Measurements from ENCODE around the gene P2RY12. TPM values are rescaled to one million over a fixed set of nuclear protein-coding genes. Genes with fewer than 3 reads are reported as not detected.

Gene P2RY12
- total and polyA plus RNA-seq, 10 of the 15 experiments (the other 5 are each of a cell fraction or from before 2014, with no cell fraction given) = 0.27 to 1.0 (median 0.66) TPM; not detected in 2

- peak; percentile 94 for FAIRE-seq
- ChIA-PET RAD21 (ENCODE audit: unreplicated experiment) (interaction anchor here (1.8 kb wide), 1 partner anchor 62 kb away, joined by 5 read pairs; no protein-coding TSS in a partner anchor), POLR2A (no interaction called here), CTCF (interaction anchor here (0.7 to 3.0 kb wide), 8 partner anchors 9 to 541 kb away, joined by 3 to 39 read pairs (median 5); no protein-coding TSS in a partner anchor), SMC1A (ENCODE audit: uncharacterized antibody, unreplicated experiment) (interaction anchor here (2.1 kb wide), 1 partner anchor 14 kb away, joined by 7 read pairs; no protein-coding TSS in a partner anchor)
- no peak overlapping the region; the same call in 1 of the 2 replicates for H3K27ac ChIP-seq (ENCODE audit: control insufficient read depth, insufficient read depth)
- H3K4me1 ChIP-seq (ENCODE audit: control insufficient read depth, insufficient read depth, low read length) = peaks cover 14% of the 10 kb centered on the region; the same call in 1 of the 2 replicates
- peak overlapping the region; percentile 25; the same call in 1 of the 2 replicates for H3K9ac ChIP-seq (ENCODE audit: control insufficient read depth, insufficient read depth, low read length)
- peak overlapping the region; percentile 65 for H2AFZ ChIP-seq (ENCODE audit: control insufficient read depth, low read depth, low read length)
- H3K4me3 ChIP-seq = peak overlapping the region; percentile 60
- whole genome bisulfite sequencing (ENCODE audit: insufficient coverage, insufficient replicate concordance, low lambda C conversion rate, missing lambda C conversion rate) = 1% methylated on average over 8 of the region's 8 CpGs
- H3K9me3 ChIP-seq (replicated peaks; ENCODE audit: control insufficient read depth, insufficient read depth, low read length) = no peaks in the 10 kb centered on the region
- peak; percentile 68 for ATAC-seq
- H3K27me3 ChIP-seq (replicated peaks in 1 of 2; ENCODE audit: control insufficient read depth in 2 of 2, insufficient read depth in 2 of 2, low read length in 1 of 2) = no peaks in the 10 kb centered on the region
- intact Hi-C loops (cut with micrococcal nuclease; ENCODE audit: unreplicated experiment) = loop anchor here (2.0 kb wide), 1 partner anchor 49 kb away; no protein-coding TSS in a partner anchor
- BruUV-seq (replicated peaks) = no TSS peak
- in situ Hi-C loops (cut with MboI) = no loop called here
- DNase-seq (ENCODE audit: low read depth, low spot score) = no peak
- H3K79me2 ChIP-seq (ENCODE audit: control insufficient read depth, insufficient read depth, low read length) = no peaks in the 10 kb centered on the region
- peak overlapping the region; percentile 83 for H3K4me2 ChIP-seq (ENCODE audit: control insufficient read depth, insufficient read depth)
- no peaks in the 10 kb centered on the region for H3K36me3 ChIP-seq (ENCODE audit: control insufficient read depth in 2 of 2, insufficient read depth in 2 of 2, low read length in 1 of 2)
- H4K20me1 ChIP-seq (ENCODE audit: control insufficient read depth, insufficient read depth) = no peaks in the 10 kb centered on the region
- TF ChIP-seq SMC3 (IDR thresholded peaks at IDR 0.05; ENCODE audit: borderline replicate concordance, low read length) (no peak), RCOR1 (conservative IDR thresholded peaks at IDR 0.05; ENCODE audit: low read depth, low read length) (no peak), ETV6 (conservative IDR thresholded peaks at IDR 0.05 in 1 of 2, IDR thresholded peaks at IDR 0.05 in 1 of 2; ENCODE audit: borderline replicate concordance in 1 of 2, low read depth in 1 of 2) (peak in 1 of 2 experiments; percentile 41; a peak in 1 of 4 replicates), ATF2 (IDR thresholded peaks at IDR 0.05; ENCODE audit: low read length) (no peak), POLR2AphosphoS2 (IDR thresholded peaks at IDR 0.05; ENCODE audit: low read depth, low read length) (no peak), ZBTB11 (CRISPR knock-in tag; IDR thresholded peaks at IDR 0.05) (no peak), GABPA (IDR thresholded peaks at IDR 0.05; ENCODE audit: low read depth) (no peak), CBX3 (IDR thresholded peaks at IDR 0.05; ENCODE audit: borderline replicate concordance, low read depth) (no peak), ZNF24 (IDR thresholded peaks at IDR 0.05) (no peak), RFX5 (IDR thresholded peaks at IDR 0.05; ENCODE audit: low read depth, low read length) (no peak), EED (IDR thresholded peaks at IDR 0.05; ENCODE audit: low read depth) (peak; percentile 81), SREBF1 (IDR thresholded peaks at IDR 0.05; ENCODE audit: low read length) (no peak), NFXL1 (IDR thresholded peaks at IDR 0.05; ENCODE audit: borderline replicate concordance) (no peak), TCF12 (IDR thresholded peaks at IDR 0.05; ENCODE audit: low read depth, low read length) (no peak), ATF3 (IDR thresholded peaks at IDR 0.05; ENCODE audit: borderline replicate concordance, extremely low read depth, low read depth, low read length) (no peak), PBX3 (IDR thresholded peaks at IDR 0.05; ENCODE audit: insufficient replicate concordance, low read depth, low read length) (no peak), IRF4 (IDR thresholded peaks at IDR 0.05; ENCODE audit: low read depth, low read length) (no peak), HDAC6 (IDR thresholded peaks at IDR 0.05; ENCODE audit: unreplicated experiment) (no peak)
These were observed 6.7 kb downstream of the P2RY12 start for GRCh38 chr3:151377768-151378385.
